ENCODE measurements around the gene KLF17.
"Not testable (repeated sequence)": the region's sequence is repeated elsewhere in the genome, so short reads cannot be mapped to it uniquely, and the experiment has no call there.

Gene KLF17

DNA sequence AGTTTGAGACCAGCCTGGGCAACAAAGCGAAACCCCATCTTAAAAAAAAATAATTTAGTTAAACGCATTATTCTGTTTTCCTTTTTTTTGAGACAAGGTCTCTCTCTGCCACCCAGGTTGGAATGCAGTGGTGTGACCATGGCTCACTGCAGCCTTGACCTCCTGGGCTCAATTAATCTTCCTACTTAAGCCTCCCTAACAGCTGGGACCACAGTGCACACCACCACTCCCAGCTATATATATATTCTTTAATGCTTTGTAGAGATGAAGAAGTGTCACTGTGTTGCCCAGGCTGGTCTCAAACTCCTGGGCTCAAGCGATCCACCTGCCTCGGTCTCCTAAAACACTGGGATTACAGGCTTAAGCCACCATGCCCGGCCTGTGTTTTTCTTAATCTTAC, 7.7 kb upstream of the KLF17 start:
- DNase-seq, result no peak

DNA sequence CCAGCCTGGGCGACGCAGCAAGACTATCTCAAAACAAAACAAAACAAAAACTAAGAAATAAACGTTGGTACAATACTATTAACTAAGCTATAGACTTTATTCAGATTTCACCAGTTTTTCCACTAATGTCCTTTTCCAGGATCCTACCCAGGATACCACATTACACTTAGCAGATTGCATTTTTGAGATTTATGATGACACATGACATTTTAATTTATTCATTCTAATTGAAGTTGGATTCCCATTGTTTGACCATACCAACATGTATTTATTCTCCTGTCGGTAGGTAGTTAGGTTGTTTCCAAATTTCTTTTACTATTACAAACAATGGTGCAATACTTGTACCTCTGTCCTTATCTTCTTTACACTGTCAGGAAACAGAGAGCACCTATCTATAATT, 6.8 kb upstream of the KLF17 start:
- no peak for DNase-seq

DNA sequence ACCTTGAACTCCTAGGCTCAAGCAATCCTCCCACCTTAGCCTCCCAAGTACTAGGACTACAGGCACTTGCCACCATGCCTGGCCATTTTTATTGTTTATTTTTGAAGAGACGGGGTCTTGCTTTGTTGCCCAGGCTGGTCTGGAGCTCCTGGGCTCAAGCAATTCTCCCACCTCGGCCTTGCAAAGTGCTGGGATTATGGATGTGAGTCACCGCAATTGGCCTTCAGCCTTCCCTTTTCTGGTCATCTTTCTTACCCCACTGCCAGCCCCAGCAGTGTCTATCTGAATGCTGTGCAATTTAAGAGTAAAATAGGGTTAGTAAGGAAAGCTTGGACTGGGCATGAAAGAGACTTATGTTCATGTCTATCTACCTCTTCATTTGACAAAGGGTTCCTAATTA, 6.1 kb upstream of the KLF17 start:
- DNase-seq, result no peak

DNA sequence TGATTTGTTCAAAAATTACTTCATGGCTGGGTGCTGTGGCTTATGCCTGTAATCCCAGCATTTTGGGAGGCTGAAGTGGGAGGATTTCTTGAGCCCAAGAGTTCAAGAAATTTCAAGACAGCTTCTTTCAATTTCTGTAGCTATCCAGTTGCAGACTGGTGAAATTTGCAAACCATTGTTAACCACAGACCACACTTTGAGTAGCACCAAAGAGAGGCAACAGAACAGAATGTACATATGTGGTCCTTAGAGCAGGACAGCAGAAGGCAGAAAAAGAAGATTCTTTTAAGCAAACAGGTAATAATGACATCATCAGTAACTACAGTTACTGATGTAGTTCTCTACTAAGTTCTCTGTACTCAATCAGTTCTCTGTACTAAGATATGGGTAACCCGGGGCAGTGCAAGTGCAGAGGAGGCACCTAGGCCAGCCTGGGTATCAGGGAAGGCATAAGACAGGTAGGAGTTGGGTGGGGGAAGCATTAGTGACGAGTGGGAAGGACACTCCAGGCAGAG, 5.5 kb upstream of the KLF17 start:
- no peak for DNase-seq

DNA sequence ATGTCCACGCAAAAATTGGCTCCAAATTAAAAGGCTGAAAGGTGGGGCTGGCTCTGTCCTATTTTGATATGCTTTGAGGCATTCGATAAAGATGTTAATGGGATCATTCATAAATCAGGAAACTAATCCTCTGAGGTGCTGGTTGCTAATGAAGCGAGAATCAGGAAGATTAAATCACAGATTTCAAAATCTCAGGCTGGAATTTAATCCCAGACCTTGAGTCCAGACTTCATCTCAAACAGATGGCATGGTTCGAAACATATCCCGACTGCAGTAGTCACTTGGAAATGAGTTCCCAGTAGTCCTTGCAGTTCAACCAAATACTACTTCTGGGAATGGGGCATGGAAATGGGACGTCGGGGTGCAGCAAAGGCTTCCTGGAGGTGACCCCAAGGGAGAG, 4.5 kb upstream of the KLF17 start:
- no peak for DNase-seq

DNA sequence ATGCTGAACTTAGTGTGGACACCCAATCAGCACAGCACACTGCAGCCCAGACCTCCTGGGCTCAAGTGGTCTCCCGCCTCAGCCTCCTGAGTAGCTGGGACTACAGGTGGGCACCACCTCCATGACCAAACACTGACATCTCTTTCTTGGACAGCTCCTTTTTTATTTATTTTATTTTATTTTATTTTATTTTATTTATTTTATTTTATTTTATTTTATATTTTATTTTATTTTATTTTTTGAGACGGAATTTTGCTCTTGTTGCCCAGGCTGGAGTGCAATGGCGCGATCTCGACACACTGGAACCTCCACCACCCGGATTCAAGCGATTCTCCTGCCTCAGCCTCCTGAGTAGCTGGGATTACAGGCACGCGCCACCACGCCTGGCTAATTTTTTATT, 1.3 kb upstream of the KLF17 start:
- DNase-seq, result not testable (repeated sequence)

DNA sequence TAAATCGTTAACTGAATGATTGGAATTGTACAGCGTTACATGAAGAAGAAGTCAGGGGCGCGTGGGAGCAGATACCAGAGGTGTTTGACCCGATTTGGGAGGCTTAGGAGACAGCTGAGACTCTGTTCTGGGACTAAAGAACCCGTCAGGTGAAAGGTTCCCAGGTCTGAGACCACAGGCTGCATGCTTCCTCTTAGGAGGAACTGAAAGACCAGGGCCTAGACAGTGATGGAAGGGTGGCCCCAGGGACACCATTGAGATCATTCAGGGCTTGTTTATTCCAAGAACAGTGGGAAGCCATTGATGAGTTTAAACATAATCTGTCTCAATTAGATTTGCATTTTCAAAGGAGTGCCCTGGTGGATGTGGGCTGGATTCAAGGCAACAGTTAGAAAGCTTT, 904 bp downstream of the KLF17 start:
- DNase-seq, result no peak

DNA sequence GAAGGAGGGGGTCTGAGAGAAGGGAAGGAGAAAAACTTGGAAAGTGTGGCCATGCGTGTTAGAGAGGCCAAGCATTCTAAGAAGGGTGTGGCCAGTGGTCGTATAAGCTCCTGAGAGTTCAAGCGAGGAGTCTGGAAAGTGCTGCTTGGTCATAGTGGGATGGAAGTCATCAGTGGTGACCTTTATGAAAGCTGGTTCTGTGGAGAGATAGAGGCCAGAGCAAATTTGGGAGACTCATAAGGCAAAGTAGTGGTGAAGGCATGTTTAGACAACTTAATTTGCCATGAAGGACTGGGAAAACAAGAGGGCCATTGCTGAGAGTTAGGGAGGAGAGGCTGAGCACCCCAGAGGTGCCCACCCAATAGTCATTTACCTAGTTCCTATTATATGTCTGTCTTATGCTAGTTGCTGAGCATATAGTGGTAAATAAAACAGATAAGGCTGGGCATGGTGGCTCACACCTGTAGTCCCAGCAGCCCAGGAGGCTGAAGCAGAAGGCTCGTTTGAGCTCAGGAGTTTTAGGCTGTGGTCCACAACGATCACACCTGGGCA, 1.9 kb downstream of the KLF17 start:
- DNase-seq, result no peak

DNA sequence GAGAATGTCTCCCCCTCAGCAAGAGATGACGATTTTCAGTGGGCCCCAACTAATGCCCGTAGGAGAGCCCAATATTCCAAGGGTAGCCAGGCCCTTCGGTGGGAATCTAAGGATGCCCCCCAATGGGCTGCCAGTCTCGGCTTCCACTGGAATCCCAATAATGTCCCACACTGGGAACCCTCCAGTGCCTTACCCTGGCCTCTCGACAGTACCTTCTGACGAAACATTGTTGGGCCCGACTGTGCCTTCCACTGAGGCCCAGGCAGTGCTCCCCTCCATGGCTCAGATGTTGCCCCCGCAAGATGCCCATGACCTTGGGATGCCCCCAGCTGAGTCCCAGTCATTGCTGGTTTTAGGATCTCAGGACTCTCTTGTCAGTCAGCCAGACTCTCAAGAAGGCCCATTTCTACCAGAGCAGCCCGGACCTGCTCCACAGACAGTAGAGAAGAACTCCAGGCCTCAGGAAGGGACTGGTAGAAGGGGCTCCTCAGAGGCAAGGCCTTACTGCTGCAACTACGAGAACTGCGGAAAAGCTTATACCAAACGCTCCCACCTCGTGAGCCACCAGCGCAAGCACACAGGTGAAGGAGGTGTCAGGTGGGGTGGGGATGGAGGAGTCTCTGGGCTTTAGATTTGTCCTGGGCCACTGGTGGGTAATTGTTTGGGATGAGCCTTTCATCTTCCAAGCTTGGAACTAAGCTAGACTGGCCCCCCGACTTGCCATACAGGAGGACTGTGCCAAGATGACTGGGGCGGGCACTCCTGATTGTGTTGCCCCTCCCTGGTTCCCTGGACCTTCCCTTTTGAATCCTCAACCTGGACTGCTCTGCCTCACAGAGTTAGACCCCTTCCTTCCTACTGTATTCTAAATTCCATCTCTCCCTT, 11.2 kb downstream of the KLF17 start:
- DNase-seq, result no peak

DNA sequence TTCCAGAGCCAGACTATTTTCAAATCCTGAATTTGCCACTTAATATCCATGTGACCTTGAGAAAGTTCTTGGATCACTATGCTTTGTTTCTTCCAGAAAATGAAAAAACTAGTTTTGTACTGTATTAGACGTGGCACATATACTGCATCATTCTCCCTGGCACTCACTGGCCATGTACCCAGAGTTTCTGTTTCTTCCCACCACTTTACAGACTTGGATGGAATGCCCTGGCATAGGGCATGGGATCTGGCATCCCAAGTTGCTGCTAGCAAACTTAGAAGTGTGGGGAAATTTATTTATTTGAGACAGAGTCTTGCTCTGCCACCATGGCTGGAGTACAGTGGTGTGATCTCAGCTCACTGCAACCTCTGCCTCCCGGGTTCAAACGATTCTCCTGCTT, 12.8 kb downstream of the KLF17 start:
- DNase-seq, result no peak

DNA sequence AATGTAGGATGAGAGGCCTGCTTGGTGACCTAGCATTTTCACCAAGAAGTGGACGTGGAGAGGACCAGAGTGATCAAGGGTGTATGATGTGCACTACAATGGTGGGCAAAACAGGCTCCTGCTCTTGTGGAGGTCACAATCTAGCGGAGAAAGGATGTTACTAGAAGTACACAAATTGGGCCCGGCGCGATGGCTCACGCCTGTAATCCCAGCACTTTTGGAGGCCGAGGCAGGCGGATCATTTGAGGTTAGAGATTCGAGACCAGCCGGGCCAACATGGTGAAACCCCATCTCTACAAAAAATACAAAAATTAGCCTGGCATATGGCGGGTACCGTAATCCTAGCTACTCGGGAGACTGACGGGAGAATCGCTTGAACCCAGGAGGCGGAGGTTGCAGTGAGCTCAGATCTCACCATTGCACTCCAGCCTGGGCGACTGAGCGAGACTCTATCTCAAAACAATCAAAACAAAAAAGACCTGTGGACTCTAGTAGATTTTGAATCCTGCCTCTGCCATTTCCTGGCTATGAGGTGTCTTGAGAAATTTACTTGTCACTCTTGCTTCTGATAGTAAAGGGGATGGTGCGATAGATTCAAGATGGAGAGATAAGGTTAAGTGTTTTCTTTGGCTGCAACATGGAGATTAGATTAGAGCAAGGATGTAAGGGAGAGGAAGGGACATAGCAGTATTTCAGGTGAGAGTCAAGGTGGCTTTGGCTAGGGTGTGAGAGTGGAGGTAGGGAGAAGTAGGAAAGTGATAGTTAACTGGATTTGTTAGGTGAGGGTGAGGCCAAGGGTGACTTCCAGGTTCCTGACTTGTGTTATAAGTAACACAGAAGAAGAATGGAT, 15.7 kb downstream of the KLF17 start:
- DNase-seq, result no peak

DNA sequence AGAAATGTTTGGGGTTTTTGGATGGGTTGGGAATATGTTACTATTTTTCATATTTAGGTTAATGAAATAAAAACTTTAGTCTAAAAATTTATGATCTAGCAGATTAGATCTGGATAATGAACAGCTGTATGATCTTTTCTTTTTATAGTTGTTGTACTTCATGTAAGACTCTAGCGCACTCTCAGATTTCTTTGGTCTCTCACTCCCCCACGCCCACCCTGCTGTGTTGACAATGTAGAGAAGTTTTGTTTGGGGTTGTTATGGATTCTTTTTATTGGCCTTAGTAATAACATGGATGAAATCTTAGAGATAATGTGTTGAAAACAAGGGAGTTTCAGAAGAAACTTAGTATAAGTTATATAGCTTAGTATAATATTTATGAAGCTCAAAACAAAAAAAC, 17.3 kb downstream of the KLF17 start:
- DNase-seq, result no peak

DNA sequence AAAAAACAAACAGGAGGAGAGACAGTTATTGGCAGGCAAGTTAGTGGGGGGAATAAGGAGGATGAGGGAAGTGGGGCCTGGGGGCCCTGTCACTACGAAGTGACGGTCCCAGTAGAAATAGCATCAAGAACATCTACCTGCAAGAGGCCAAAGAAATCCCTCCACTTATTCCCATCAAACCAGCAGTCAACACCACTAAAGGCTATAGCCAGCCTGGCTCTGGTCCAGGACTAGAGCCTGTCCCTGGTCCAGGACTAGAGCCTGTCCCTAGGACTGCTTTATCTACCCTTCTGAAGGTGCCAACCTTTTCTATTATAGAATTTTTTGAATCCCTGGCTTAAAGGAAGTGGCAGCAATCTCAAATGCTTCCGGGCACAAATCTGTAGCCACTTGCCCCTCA, 19.6 kb downstream of the KLF17 start:
- DNase-seq, result no peak

DNA sequence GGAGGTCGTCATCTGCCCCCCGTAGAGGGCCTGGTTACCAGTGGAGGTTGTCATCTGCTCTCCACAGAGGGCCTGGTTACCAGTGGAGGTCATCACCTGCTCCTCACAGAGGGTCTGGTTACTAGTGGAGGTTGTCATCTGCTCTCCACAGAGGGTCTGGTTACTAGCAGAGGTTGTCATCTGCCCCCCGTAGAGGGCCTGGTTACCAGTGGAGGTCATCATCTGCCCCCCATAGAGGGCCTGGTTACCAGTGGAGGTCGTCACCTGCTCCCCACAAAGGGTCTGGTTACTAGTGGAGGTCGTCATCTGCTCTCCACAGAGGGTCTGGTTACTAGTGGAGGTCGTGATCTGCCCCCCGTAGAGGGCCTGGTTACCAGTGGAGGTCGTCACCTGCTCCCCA, 20.9 kb downstream of the KLF17 start:
- not testable (repeated sequence) for DNase-seq

DNA sequence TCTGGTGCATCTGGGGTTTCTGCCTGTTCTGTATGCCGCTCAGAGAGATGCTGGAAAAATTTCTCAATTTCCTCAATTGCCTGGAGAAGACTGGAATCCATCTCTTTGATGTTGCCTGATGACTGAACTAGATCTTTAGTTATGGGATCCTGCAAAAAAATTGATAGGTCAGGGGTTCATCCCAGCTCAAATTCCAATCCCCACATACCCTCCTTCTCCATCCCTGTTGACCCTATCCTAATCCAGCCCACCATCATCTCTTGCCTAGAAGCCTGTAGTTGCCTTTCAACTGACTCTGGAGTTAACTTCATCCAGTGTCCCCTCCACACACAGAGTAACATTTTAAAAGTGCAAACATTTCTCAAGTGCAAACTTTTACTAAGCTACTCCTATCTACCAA, 22.9 kb downstream of the KLF17 start, which contains the start of gene KLF18:
KLF18 (minus strand) TSS at position 101 of the 400 bp plus-strand sequence; CDS start at position 101, 0 bp downstream.
- no peak for DNase-seq

DNA sequence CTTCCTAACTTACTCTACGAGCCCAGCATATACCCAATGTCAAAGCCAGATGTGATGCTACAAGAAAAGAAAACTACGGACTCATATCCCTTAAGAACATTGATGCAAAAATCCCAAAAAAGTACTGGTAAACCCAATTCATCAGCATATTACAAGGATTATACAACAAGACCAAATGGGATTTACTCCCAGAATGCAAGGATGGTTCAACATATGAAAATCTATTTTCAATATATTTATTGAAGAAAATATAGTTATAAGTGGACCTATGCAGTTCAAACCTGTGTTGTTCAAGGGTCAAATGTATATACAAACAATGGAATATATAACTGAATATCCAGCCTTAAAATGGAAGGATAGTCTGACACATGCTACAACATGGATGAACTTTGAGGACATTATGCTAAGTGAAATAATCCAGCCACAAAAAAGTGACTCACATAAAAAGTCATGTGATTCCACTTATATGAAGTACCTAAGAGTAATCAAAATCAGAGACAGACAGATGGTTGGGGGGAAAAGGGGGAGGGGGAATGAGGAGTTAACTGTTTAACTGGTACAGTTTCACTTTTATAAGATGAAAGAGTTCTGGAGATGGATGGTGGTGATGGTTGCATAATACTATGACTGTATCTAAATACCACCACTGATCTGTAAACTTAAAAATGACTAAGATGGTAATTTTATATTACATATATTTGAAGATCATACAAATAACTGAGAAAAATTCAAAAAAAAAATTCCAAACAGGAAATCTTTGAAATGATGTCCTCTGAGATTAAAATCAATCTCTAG, 26.5 kb downstream of the KLF17 start:
- no peak for DNase-seq

DNA sequence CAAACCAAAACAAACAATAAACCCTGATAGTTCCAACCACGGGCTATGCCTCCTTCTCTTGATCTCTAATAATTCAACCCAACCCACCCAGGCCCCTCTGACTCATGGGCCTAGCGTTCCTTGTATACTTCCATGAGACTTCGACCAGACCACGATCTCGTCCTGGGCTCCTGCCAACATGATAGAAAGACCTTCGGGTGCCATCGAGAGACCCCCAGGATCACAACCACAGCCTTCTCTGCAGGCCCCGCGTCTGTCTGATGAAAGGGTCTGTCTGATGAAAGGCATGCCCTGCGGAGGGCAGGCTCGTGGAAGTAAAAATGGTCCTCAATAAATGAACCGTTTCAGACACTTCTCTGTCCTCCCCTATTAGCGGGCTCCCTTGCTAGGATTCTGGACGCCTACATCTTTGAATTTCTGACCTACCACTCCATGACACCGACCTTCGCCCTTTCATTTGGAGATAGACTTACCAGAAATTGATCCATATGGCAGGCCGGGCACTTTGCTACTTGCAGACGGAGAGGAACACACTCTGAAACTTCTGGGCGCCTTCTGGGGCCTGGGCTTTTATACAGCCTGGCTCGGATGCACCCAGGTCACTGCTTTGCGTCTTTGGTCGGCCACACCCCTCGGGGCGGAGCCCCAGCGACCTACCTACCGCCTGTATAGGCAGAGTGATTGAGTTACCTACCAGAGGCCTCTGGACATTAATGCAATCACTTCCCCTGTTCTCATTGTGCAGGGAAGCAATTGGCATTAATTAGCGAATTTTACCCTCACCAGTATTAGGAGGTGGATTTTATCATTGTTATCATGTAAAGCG, 28.1 kb downstream of the KLF17 start:
- no peak for DNase-seq

DNA sequence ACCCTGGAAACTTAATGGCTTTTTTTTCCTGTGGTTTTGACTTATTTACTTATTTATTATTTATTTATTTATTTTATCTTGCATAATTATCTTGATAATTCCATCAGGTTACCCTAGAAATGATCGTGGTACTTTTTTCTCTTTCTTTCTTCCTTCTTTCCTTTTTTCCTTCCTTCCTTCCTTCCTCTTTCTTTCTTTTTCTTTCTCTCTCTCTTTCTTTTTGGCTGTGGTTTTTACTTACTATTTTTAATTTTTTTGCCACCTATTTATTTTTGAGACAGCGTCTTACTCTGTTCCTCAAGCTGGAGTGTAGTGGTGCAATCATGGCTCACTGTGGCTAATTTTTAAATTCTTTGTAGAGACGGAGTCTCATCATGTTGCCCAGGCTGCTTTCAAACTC, 29.0 kb downstream of the KLF17 start:
- DNase-seq, result no peak

DNA sequence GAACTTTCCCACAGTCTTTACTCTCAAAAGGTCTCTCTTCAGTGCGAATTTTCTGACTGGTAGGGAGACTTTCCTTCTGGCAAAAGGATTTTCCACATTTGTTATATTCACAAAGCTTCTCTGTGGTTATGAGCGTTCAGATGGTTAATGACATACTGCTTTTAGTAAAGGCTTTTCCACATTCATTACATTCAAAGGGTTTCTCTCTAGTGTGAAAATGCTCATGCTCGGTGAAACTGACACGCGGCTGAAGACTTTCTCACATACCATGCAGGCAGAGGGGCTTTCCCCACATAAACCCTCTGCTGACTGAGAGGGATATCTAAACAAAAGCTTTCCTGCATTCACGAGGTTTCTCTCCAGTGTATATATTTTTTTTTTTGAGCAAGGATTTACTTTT, 32.7 kb downstream of the KLF17 start:
- DNase-seq, result no peak

DNA sequence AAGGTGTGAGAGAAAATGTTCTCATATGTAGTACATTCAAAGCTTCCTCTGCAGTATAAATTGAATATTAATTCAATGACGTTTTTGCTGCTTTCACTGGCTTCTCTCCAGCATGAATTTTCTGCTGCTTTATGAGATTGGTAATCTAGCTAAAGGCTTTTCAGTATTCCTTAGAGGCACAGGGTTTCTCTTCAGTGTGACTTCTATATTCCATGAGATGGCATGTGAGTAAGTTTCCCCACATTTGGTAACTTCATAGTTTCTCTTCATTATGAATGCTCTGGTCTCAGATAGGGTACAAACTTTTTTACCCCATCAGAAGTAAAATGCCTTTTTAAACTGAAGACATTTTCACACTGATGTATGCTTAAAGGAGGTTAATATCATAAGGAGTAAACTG, 33.2 kb downstream of the KLF17 start:
- DNase-seq, result no peak

DNA sequence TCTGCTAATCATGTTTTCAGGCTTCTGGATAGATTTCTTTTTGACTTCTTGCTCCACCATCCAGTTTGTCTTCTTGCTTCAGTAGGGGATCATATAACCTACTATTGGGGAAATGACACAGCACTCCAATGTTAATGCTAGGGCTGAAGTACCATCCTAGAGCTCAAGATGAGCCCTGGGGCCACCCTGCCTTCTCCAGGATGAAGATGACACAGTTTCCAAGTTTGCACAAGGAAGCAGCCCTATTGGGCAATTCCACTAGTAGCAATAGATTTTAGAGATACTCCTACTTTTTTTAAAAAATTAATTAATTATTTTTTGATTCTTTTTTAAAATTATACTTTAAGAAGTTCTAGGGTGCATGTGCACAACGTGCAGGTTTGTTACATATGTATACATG, 34.1 kb downstream of the KLF17 start:
- DNase-seq, result no peak

DNA sequence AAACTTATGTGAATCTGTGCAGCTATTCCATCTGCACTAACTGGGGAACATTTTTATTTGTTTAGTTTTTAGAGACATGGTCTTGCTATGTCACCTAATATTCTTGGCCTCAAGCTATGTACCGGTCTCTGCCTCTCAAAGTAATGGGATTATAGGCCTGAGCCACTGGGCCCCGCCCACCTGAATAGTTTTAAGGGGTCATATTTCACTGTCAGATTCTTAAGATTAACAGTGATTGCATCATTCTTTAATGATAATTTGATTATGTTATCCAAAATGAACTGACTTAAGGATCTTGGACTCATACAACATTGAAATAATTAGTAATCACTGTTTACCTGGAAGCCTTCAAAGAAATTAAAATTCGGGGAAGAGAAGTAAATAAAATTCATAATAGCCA, 35.4 kb downstream of the KLF17 start:
- DNase-seq, result no peak
